ENCODE data around the gene AMPD3.

AMPD3 gene

DNA sequence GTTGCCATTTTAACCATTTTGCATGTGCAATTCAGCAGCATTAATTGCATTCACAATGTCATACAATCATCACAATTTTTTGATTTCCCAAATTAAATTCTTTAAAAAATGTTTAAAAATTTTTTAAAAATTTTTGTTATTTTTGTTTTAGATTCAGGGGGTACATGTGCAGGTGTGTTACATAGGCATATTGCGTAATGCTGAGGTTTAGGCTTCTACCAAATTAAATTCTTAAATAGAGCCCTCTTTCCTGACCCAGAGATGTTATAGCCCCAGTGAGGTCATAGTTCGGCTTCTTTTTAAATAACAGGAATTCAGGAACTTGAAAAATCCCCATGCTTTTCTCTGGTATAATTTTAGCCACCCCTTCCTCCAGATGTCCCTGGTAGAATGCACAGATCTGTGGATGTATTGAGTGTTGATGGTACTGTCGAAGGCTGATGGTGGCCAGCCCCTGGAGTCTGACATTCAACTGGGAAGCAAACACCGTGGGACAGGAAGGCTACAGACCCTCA lies 11.3 kb upstream of the AMPD3 start:
- Mint-ChIP-seq H3K4me1 (peaks cover 35 to 47% of the 10 kb centered on the region in 2 donors), H3K9me3 (no peaks in the 10 kb centered on the region), H3K27me3 (no peaks in the 10 kb centered on the region), H3K36me3 (peaks cover 0 to 6% of the 10 kb centered on the region in 2 donors), H3K27ac (no peak overlapping the region), H3K4me3 (peak overlapping the region in 1 of 2 donors; percentile 16)
- no peak for ATAC-seq (replicated peaks)
- DNase-seq: no peak

DNA sequence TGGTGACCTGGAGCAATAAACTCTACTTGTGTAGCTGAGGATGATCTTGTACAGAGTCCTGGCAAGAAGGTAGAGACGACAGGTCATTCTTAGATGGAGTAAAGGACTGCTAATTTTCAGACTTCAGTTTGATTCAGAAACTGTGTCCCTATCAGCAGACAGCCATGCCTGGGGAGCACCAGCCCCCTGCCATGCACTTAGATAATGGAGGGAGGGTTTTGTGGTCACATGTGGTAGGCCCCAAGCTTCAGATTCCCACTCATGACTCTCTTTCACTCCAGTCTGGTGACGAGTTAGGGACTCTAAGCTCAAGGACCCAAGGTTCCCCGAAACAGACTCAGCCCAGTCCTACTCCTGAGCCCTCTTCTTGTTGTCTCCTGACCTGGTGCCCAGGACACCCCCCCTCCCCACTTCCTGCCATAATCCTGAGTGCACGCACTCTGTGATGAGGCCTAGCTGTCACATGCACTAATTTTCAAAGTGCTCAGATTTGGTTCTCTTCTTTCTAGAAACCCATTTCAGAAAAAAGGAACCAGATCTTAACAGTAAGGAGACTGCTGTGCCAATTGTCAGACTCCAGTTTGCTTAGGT lies 10.2 kb upstream of the AMPD3 start:
- DNase-seq: no peak
- Mint-ChIP-seq H3K27ac (peak overlapping the region; percentile 84), H3K36me3 (peaks cover under 1 to 10% of the 10 kb centered on the region in 2 donors), H3K9me3 (no peaks in the 10 kb centered on the region), H3K4me3 (no peak overlapping the region), H3K4me1 (peaks cover 39 to 53% of the 10 kb centered on the region in 2 donors), H3K27me3 (no peaks in the 10 kb centered on the region)
- no peak for ATAC-seq (replicated peaks)

DNA sequence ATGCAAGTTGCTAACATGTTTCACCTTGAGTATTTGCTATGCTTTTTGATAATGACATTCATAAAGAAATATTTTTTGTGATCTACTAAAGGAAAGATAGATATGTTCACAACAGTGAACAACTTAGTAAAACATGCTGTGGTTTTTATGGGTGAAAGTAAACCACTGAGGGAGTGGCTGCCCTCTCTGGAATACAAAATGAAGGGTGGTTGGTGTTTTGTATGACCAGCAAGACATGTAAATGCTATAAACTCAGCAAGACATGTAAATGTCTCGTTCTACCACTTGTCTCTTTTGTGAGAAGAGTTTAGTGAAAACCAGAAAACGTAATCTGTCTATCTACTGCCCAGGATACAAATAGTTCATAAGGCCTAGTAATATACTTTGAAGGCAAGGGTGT lies 7.6 kb upstream of the AMPD3 start:
- Mint-ChIP-seq H3K36me3 (peaks cover 2 to 11% of the 10 kb centered on the region in 2 donors), H3K9me3 (no peaks in the 10 kb centered on the region), H3K4me3 (no peak overlapping the region), H3K4me1 (peaks cover 45 to 52% of the 10 kb centered on the region in 2 donors), H3K27me3 (no peaks in the 10 kb centered on the region), H3K27ac (no peak overlapping the region)
- ATAC-seq (replicated peaks) (no peak), DNase-seq (no peak)

DNA sequence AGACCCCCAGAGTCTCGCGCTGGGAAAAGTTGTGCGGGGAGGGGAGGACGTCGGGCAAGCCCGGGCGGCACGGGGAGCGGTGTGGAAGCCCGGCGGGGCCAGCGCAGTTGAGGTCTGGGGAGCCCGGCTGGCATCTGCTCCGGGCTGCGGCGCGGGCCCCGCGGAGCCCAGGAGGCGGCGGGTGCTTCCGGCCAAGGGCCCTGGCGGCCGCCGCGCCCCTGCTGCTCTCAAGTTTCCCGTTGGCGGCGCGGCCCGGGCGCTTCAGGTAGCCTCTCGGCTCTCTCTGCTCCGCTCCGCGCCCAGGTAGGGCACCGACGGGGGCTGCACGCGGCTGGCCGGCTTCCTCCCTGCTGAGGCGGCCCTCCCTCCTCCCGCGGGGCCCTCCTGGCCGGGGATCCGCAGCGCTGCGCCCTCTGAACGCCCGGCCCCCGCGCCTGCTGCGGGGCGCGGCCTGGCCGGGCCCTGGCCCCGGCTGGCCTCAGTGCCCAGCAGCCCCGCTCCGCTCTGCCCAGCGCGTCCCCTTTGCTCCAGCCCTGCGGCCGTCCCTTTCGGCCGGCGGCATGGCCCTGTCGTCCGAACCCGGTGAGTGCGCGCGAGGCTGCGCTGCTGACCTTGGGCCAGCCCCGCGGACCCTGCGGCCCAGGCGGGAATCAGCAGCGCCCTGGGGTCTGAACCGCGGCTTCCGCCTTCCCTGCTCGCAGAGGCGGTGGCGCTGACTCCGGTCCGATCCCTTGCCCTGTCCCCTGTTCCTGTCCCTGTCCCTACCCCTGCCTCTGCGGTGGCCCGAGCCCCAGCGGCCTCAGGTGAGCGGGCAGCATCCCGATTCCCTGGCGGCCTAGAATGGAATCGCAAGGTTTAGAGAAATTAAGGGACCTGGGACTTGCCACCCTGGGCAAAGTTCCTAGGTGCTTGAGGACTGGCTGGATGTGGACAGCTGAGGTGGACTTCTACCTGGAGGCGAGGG lies 4.3 kb upstream of the AMPD3 start:
- no peaks in the 10 kb centered on the region for H3K9me3 Mint-ChIP-seq
- H3K36me3 Mint-ChIP-seq: peaks cover 2 to 11% of the 10 kb centered on the region in 2 donors
- H3K4me3 Mint-ChIP-seq: peak overlapping the region; percentile 91 to 92
- H3K4me1 Mint-ChIP-seq: peaks cover 48 to 51% of the 10 kb centered on the region in 2 donors
- ATAC-seq (replicated peaks): peak; percentile 29 to 45
- no peaks in the 10 kb centered on the region for H3K27me3 Mint-ChIP-seq
- peak; percentile 54 for DNase-seq
- H3K27ac Mint-ChIP-seq: peak overlapping the region; percentile 97

DNA sequence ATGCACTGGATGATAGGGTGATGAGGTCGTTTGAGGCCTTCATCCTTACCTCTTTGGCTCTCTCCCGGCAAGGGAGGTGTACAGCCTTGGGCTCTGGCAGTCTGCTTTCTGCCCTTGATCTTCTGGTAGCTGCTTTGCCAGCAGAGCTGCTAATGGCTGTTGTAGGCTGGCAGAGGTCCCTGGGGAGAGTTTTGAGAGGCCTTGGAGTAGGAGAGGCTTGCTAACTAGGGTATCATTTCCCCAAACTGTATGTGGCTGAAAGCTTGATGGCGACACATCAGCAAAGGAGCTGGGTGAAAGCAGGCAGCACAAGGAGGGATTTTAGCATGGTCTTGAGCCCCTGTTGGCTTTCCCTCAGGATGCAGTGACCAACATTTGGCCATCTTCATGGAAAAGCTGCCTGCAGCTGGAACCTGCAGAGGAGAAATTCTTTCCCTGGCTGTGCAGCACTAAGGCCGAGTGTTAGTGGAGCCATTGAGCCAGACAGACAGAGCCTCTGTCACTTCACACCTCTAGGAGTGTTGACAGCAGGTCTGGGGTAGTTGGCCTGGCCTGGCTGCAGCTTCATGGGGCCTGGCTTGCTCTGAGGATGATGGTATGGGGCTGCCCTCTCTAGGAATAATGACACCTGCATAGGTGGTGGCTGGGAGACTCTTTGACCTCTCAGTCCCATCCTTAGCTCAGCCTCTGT lies 3.5 kb upstream of the AMPD3 start:
- DNase-seq (peak; percentile 81), ATAC-seq (replicated peaks) (peak; percentile 54 to 64)
- Mint-ChIP-seq H3K4me3 (peak overlapping the region; percentile 91 to 92), H3K27me3 (no peaks in the 10 kb centered on the region), H3K27ac (peak overlapping the region; percentile 97), H3K36me3 (peaks cover 2 to 16% of the 10 kb centered on the region in 2 donors), H3K4me1 (peaks cover 52 to 59% of the 10 kb centered on the region in 2 donors), H3K9me3 (no peaks in the 10 kb centered on the region)

- DNase-seq: no peak
- Mint-ChIP-seq H3K27ac (peak overlapping the region; percentile 97), H3K27me3 (no peaks in the 10 kb centered on the region), H3K9me3 (no peaks in the 10 kb centered on the region), H3K4me3 (no peak overlapping the region), H3K4me1 (peaks cover 56 to 66% of the 10 kb centered on the region in 2 donors), H3K36me3 (peaks cover 2 to 19% of the 10 kb centered on the region in 2 donors)
- ATAC-seq (replicated peaks): no peak
These were observed 2.8 kb upstream of the AMPD3 start for GRCh38 chr11:10452211-10452767.

- no peak overlapping the region for H3K4me3 Mint-ChIP-seq
- peaks cover 2 to 18% of the 10 kb centered on the region in 2 donors for H3K36me3 Mint-ChIP-seq
- H3K9me3 Mint-ChIP-seq: no peaks in the 10 kb centered on the region
- peaks cover 58 to 76% of the 10 kb centered on the region in 2 donors for H3K4me1 Mint-ChIP-seq
- DNase-seq (no peak), ATAC-seq (replicated peaks) (no peak)
- H3K27me3 Mint-ChIP-seq: no peaks in the 10 kb centered on the region
- H3K27ac Mint-ChIP-seq: no peak overlapping the region
These were observed 1.8 kb upstream of the AMPD3 start for GRCh38 chr11:10453261-10453660.

DNA sequence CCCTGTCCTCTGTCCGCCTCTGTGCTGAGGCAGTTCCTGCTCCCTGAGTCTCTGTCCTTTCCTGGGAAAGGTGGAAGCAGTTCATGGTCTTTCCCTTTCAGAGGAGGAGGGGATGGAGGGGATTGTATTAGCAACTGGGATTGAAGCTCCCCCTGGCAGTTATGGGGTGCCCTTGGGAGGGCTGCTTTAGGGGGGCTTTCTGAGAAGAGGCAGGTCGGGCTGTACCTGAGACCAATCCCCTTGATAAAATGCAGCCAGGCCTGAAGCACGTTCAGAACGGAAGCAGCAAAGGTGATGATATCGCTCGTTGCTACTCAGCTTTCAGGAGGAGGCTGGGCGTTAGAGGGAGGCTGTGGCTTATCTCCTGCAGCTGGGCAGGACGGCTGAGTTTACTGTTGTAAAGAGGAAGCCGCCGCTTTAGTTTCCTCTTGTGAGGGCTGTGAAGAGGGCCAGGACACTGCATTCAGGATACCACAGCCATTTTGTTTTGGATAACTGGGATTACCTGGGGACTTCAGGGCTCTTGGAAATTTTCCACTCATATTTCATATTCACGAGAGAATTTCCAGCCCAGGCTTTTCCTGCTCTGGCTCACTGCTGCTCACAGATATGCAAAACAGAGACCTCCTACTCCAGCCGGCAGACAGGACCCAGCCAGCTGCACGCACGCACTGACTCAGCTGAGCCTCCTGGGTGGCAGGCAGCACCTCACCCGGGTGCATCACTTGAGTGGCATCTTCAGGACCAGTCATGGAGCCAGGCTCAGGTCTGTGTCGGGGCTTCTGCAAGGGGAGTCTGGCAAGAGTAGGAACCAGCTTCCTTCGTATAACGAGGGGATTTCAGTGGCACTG lies 798 bp downstream of the AMPD3 start:
- DNase-seq: peak; percentile 76
- Mint-ChIP-seq H3K27ac (peak overlapping the region; percentile 91), H3K4me3 (peak overlapping the region; percentile 89 to 97), H3K4me1 (peaks cover 68 to 92% of the 10 kb centered on the region in 2 donors), H3K9me3 (no peaks in the 10 kb centered on the region), H3K36me3 (peaks cover 0 to 17% of the 10 kb centered on the region in 2 donors), H3K27me3 (no peaks in the 10 kb centered on the region)
- ATAC-seq (replicated peaks): peak; percentile 67 to 75

DNA sequence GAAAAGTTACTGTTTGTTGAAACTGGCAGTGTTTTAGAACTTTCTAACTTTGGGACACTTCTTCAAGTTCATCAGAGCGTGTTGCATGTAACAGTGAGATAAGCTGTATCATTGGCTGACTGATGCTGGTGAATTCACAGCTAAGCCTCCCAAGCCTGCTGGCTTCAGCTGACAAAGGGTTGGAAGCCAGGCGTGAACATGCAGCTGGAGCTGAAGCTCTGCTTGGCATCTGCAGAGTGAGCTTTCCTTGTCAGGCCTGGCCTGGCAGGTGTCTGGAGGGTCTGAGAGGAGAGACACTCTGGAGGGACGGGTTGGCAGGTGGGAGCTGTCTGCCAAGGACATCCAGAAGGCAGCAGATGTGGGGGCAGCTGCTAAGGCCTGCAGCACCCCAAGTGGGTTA lies 1.5 kb downstream of the AMPD3 start:
- Mint-ChIP-seq H3K36me3 (peaks cover 3 to 17% of the 10 kb centered on the region in 2 donors), H3K27ac (peak overlapping the region; percentile 91), H3K27me3 (no peaks in the 10 kb centered on the region), H3K9me3 (no peaks in the 10 kb centered on the region), H3K4me1 (peaks cover 66 to 94% of the 10 kb centered on the region in 2 donors), H3K4me3 (peak overlapping the region; percentile 89 to 97)
- peak; percentile 2 to 5 for ATAC-seq (replicated peaks)
- no peak for DNase-seq

- Mint-ChIP-seq H3K9me3 (no peaks in the 10 kb centered on the region), H3K27ac (peak overlapping the region; percentile 82), H3K4me1 (peaks cover 53 to 92% of the 10 kb centered on the region in 2 donors), H3K36me3 (peaks cover 13 to 28% of the 10 kb centered on the region in 2 donors), H3K27me3 (no peaks in the 10 kb centered on the region), H3K4me3 (peak overlapping the region; percentile 89 to 97)
- no peak for DNase-seq
- ATAC-seq (replicated peaks): no peak
These were observed 2.8 kb downstream of the AMPD3 start for GRCh38 chr11:10457901-10458300.

- H3K4me1 Mint-ChIP-seq: peaks cover 46 to 88% of the 10 kb centered on the region in 2 donors
- no peaks in the 10 kb centered on the region for H3K9me3 Mint-ChIP-seq
- peak; percentile 75 for DNase-seq
- no peaks in the 10 kb centered on the region for H3K27me3 Mint-ChIP-seq
- peaks cover 25 to 38% of the 10 kb centered on the region in 2 donors for H3K36me3 Mint-ChIP-seq
- peak overlapping the region; percentile 95 for H3K27ac Mint-ChIP-seq
- peak overlapping the region; percentile 75 to 80 for H3K4me3 Mint-ChIP-seq
- peak; percentile 67 to 68 for ATAC-seq (replicated peaks)
These were observed 4.2 kb downstream of the AMPD3 start for GRCh38 chr11:10459029-10459970.

DNA sequence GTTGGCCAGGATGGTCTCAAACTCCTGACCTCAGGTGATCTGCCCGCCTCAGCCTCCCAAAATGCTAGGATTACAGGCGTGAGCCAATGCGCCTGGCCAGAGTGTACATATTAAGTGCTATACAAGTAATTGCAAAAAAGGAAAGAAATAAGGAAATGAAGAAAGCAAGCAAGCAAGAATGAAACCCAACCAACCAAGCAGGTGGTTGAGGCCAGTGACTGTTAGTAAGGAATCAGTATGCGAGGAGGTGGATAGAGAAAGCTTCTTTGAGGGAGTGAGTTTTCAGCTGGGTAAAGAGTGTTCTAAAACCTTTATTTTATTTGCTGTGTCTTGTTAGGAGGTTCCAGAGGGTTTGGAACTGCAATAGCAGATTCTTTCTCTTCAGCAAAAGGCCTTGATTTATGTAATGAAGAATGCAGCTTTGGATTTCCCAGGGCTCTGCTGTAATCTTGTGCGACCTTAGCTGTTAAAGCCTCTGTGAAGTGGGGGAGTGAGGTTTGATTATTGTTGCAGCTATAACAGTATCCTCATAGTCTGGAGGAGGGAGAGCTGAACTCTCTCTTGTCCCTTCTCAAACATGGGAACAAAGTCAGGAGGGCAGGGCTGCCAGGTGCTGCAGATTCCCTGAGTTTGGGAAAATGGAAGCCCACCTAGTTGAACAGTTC lies 5.7 kb downstream of the AMPD3 start:
- DNase-seq: peak; percentile 19
- Mint-ChIP-seq H3K4me3 (peak overlapping the region; percentile 29 to 72), H3K36me3 (peaks cover 32 to 52% of the 10 kb centered on the region in 2 donors), H3K27me3 (no peaks in the 10 kb centered on the region), H3K9me3 (no peaks in the 10 kb centered on the region), H3K4me1 (peaks cover 40 to 80% of the 10 kb centered on the region in 2 donors), H3K27ac (peak overlapping the region; percentile 52)
- peak; percentile 22 to 31 for ATAC-seq (replicated peaks)

All from stimulated activated naive B cell treated with anti-CD40 and anti-IgM and Interleukin-4, amounts not matched to agents 10 μg/mL and 1 μg/mL and 100 μg/mL, for 72 hours (primary cell).